Measurements from ENCODE around the gene RSPH9.

RSPH9 gene, protein sequence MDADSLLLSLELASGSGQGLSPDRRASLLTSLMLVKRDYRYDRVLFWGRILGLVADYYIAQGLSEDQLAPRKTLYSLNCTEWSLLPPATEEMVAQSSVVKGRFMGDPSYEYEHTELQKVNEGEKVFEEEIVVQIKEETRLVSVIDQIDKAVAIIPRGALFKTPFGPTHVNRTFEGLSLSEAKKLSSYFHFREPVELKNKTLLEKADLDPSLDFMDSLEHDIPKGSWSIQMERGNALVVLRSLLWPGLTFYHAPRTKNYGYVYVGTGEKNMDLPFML

DNA sequence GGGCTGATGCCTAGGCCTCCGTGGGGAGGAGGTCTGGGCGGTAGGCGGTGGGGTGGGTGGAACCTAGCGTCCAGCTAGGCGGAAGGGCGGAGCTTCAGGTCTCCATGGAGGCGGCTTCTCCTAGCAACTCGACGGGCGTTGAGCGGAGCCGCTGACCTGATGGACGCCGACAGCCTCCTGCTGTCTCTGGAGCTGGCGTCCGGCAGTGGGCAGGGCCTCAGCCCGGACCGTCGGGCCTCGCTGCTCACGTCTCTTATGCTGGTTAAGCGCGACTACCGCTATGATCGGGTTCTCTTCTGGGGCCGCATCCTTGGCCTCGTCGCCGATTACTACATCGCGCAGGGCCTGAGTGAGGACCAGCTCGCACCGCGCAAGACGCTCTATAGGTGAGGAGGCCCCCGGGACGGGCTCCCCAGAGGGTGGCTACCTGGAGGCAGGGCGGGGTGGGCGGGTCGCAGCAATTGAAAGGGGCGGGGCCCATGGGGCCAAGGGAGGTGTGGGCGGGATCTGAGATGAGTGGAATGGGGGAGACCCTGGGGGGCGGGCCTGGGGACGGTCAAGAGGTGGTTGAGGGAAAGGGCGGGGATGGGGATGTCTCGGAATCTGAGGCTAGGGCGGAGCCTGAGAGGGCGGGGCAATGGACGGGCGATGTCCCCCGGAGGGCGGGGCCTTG lies at the start of gene RSPH9:
TSS of gene RSPH9 (plus strand) at position 97 of the 673 bp plus-strand sequence. CDS start at position 160, 63 bp downstream.
- no peak for DNase-seq (ENCODE audit: low read depth in 2 of 3, low spot score in 2 of 3)

DNA sequence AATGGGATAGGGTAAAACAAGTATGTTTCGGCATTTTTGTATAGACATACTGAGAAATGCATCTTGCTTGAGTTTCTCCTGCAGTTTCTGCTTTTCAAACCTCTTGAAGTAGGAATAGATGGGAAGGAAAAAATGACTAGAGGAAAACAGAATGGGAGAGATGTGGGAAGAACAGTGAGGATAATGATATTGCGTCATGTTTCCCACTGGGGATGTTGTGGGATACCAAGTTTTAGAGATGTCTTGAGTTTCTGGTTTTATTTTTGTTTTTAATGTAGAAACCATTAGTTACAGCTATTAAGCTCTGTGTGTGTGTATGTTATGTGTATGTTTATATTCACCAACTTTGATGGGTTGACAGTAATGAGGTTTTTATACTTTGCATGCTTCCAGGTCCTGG lies 44.2 kb upstream of the RSPH9 start:
- DNase-seq (ENCODE audit: low read depth in 2 of 3, low spot score in 2 of 3) = no peak

- no peak for DNase-seq (ENCODE audit: low read depth in 2 of 3, low spot score in 2 of 3)
Observed at GRCh38 chr6:43604174-43604573, 40.7 kb upstream of the RSPH9 start.

- no peak for DNase-seq (ENCODE audit: low read depth in 2 of 3, low spot score in 2 of 3)
Observed at GRCh38 chr6:43606019-43606418, 38.8 kb upstream of the RSPH9 start.

DNA sequence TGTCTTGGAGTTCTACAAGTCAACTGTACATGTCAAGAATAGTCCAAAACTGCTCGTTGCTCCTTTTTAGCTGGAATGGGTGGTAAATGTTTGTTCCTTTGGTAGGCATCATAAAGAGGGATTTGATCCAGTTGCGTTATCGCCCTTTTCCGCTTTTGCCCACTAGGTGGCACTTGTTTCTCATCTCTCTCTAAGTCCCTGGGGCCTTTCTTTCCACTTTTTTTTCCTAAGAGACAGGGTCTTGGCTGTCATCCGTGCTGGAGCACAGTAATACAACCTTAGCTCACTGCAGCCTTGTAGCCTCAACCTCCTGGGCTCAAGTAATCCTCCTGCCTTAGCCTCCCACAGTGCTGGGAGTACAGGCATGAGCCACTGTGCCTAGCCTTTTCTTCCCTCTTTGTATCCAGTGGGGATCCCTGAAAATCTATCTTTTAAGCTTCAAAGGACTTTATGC lies 36.5 kb upstream of the RSPH9 start:
- peak in 1 of 3 experiments; percentile 29 for DNase-seq (ENCODE audit: low read depth in 2 of 3, low spot score in 2 of 3)

GRCh38 chr6:43608807-43609206 lies 36.0 kb upstream of the RSPH9 start:
- no peak for DNase-seq (ENCODE audit: low read depth in 2 of 3, low spot score in 2 of 3)

- DNase-seq (ENCODE audit: low read depth in 2 of 3, low spot score in 2 of 3) = no peak
Observed at GRCh38 chr6:43609402-43609801, 35.4 kb upstream of the RSPH9 start.

DNA sequence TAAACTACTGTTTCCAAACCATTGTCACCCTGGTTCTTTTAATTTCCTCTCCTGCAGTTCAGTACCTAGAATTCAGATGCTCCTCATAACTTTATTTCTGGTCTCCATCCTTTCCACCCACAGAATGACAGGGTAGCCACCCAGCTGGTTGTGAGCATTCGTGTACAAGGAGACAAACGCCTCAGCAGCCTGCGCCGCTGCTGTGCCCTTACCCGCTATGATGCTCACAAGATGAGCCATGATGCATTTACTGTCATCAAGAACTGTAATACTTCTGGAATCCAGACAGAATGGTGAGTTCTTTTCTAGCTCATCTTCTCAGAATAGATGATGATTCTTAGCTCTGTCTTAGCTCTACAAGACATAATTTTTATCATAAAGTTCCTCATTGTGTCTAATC lies 34.4 kb upstream of the RSPH9 start:
- DNase-seq (ENCODE audit: low read depth in 2 of 3, low spot score in 2 of 3) = no peak

DNA sequence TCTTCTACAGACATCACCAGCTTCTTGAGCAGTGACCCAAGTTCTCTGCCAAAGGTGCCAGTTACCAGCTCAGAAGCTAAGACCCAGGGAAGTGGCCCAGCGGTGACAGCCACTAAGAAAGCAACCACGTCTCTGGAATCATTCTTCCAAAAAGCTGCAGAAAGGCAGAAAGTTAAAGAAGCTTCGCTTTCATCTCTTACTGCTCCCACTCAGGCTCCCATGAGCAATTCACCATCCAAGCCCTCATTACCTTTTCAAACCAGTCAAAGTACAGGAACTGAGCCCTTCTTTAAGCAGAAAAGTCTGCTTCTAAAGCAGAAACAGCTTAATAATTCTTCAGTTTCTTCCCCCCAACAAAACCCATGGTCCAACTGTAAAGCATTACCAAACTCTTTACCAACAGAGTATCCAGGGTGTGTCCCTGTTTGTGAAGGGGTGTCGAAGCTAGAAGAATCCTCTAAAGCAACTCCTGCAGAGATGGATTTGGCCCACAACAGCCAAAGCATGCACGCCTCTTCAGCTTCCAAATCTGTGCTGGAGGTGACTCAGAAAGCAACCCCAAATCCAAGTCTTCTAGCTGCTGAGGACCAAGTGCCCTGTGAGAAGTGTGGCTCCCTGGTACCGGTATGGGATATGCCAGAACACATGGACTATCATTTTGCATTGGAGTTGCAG lies 31.0 kb upstream of the RSPH9 start:
- no peak for DNase-seq (ENCODE audit: low read depth in 2 of 3, low spot score in 2 of 3)

DNA sequence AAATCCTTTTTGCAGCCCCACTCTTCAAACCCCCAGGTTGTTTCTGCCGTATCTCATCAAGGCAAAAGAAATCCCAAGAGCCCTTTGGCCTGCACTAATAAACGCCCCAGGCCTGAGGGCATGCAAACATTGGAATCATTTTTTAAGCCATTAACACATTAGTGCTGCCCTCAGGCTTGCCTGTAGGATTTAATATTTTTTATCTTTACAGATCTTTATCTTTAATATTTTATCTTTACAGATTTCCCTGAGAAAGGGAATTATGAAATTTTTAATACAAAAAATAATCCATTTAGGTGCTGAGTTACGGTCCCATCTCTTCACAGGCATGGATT lies 30.5 kb upstream of the RSPH9 start:
- DNase-seq (ENCODE audit: low read depth in 2 of 3, low spot score in 2 of 3) = no peak

DNA sequence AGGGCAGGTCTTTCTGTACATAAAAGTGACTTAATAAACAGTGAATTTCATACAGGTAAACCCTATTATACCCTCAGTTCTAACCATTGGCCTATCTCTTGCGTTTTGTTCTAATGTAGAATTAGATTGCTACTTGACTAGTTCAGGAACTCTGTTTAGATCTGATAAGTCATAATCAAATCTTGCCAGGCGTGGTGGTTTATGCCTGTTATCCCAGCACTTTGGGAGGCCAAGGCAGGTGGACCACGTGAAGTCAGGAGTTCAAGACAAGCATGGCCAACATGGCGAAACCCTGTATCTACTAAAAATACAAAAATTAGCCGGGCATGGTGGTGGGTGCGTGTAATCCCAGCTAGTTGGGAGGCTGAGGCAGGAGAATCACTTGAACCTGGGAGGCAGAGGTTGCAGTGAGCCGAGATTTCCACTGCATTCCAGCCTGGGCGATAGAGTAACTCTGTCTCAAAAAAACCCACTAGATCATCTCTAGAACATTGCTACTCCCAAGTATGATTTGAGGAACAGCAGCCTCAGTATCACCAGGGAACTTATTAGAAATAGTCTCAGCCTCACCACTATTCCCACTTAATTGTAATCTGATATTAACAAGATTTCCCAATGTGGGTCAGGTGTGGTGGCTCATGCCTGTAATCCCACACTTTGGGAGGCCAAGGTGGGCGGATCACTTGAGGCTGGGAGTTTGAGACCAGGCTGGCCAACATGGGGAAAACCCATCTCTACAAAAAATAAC lies 27.9 kb upstream of the RSPH9 start:
- DNase-seq (ENCODE audit: low read depth in 2 of 3, low spot score in 2 of 3) = no peak

- DNase-seq (ENCODE audit: low read depth in 2 of 3, low spot score in 2 of 3) = no peak
Observed at GRCh38 chr6:43621078-43621835, 23.6 kb upstream of the RSPH9 start.

- no peak for DNase-seq (ENCODE audit: low read depth in 2 of 3, low spot score in 2 of 3)
Observed at GRCh38 chr6:43621836-43622180, 23.0 kb upstream of the RSPH9 start.

GRCh38 chr6:43622541-43622940 lies 22.3 kb upstream of the RSPH9 start:
- no peak for DNase-seq (ENCODE audit: low read depth in 2 of 3, low spot score in 2 of 3)

- no peak for DNase-seq (ENCODE audit: low read depth in 2 of 3, low spot score in 2 of 3)
Observed at GRCh38 chr6:43623880-43624785, 20.7 kb upstream of the RSPH9 start.

DNA sequence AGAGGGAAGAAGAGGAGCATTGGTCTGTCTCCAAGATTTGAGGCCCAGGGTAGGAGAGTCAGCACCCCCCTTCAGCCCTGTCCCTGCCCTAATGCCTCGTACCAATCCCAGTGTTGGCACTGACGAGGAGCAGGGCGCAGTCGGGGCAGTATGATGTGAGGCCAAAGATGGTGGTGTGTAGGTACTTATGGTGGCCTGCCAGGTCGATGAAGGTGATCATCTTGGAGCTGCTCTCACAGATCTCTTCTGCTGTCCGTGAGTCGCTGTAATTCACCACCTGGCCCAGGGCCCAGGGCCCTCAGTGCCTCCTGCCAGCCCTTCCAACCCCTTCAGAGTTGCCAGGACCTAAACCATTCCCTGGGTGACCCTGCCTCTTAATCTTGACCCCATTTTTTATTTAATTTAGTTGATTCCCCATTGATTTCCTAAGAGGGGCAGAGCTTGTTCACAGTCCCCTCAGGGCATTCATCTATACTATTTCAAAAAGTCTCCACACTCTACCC lies 20.0 kb upstream of the RSPH9 start:
- DNase-seq (ENCODE audit: low read depth in 2 of 3, low spot score in 2 of 3) = no peak

DNA sequence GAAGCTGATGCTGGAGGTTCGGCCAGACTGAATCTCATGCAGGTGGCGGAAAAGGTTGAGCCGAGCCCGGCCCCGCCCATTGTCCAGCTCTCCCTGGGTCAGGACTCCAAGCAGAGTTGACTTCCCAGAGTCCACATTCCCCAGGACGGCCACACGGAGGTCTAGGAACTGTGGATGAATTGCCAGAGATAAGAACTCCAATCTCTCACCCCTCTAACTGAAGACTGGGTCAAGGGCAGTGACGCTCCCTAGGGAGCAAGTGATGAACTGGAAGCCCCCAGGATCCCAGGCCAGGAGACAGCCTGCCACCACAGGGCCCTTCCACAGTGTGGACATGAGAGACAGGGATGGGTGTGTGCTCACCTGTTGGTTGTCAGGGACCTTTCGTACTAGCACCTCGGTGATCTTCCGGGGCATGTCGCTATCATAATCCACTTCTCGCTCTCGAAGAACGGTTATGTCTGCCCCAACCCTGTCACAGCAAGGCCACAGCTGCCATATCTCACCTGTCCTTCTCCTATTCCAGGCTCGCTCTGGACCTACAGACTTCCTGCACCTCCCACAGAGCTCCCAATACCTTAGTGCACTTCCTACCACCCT lies 19.3 kb upstream of the RSPH9 start:
- DNase-seq (ENCODE audit: low read depth in 2 of 3, low spot score in 2 of 3) = no peak

GRCh38 chr6:43627008-43627825 lies 17.6 kb upstream of the RSPH9 start:
- no peak for DNase-seq (ENCODE audit: low read depth in 2 of 3, low spot score in 2 of 3)
